Heart right ventricle (tissue), 16 donors: ENCODE data around the gene LRRC73. TPM values are rescaled to one million over a fixed set of nuclear protein-coding genes. Genes with fewer than 3 reads are reported as not detected.
"Not testable (repeated sequence)": the region's sequence is repeated elsewhere in the genome, so short reads cannot be mapped to it uniquely, and the experiment has no call there.

Experiments used
- ATAC-seq, 8 donors: fragments of 200-7000 bp; cut with Tn5 transposase; one replicate each; pipeline ENCODE4 v1.9.1; 2020; ENCODE audit warnings: mild to moderate bottlenecking in 8 of 8, moderate library complexity in 8 of 8, moderate number of reproducible peaks in 1 of 8
- DNase-seq, 2 donors: peaks; one replicate each; pipeline ENCODE4 v3.0.0-alpha.2; 2020
- H3K27ac ChIP-seq, 10 donors: fragments of 200-600 bp; sonication (generic) in 2 of 10; one replicate each; pipeline versions ENCODE4 v1.5.0 to v1.8.0; 2020 to 2022; ENCODE audit warnings: mild to moderate bottlenecking in 3 of 10
- H3K27me3 ChIP-seq, 7 donors: fragments of 200-600 bp; one replicate each; pipeline ENCODE4 v1.8.0; 2021 to 2022; ENCODE audit warnings: mild to moderate bottlenecking in 2 of 7
- H3K36me3 ChIP-seq, 9 donors: fragments of 200-600 bp; sonication (generic) in 1 of 9; one replicate each; pipeline versions ENCODE4 v1.5.0 to v1.8.0; 2020 to 2022; ENCODE audit warnings: mild to moderate bottlenecking in 2 of 9
- H3K4me1 ChIP-seq, 9 donors: fragments of 200-600 bp; sonication (generic) in 1 of 9; one replicate each; pipeline versions ENCODE4 v1.5.0 to v1.8.0; 2020 to 2022; ENCODE audit warnings: mild to moderate bottlenecking in 4 of 9
- H3K4me3 ChIP-seq, 10 donors: fragments of 200-600 bp; sonication (generic) in 2 of 10; one replicate each; pipeline versions ENCODE4 v1.5.0 to v1.8.0; 2020 to 2022; ENCODE audit warnings: mild to moderate bottlenecking in 7 of 10, moderate library complexity in 2 of 10
- H3K9me3 ChIP-seq, 11 donors: fragments of 200-600 bp in 10 of 11; sonication (generic) in 2 of 11; one replicate each; pipeline versions ENCODE4 v1.5.0 to v1.8.0; 2013 to 2022; ENCODE audit warnings: mild to moderate bottlenecking in 2 of 11, control low read depth in 1 of 11, moderate library complexity in 1 of 11
- CTCF ChIP-seq, 9 donors: fragments of 200-600 bp; sonication (generic) in 2 of 9; IDR thresholded peaks; one replicate each; pipeline versions ENCODE4 v1.5.0 to v1.8.0; 2021 to 2022; ENCODE audit warnings: antibody characterized with exemption in 9 of 9, mild to moderate bottlenecking in 5 of 9, moderate library complexity in 1 of 9
- WGBS, 2 donors: extraction: QIAGEN DNeasy Blood & Tissue Kit; methylation state at CpG; one replicate each; pipeline ENCODE4 v1.1.7; 2013; ENCODE audit warnings: inconsistent platforms in 1 of 2; 5-methylcytosine and 5-hydroxymethylcytosine counted together
- intact Hi-C, 10 donors: fragments of 100-400 bp; cut with DNase I; formaldehyde crosslinking; loops; one replicate each; pipeline versions ENCODE4 v1.11.1 to v1.14.2; 2022
- polyA plus RNA-seq, 2 donors: library from polyadenylated mRNA; stranded (reverse); fragments of 200-250 nt; gene quantifications; one replicate each; pipeline ENCODE4 v1.2.3, GENCODE V29; 2013
- total RNA-seq, 10 donors: library from RNA; stranded (reverse); fragmentation: NEBNext Ultra II Directional in 3 of 10; extraction: Animal tissue kit (Norgen Biotek cat#: 25700) in 3 of 10; gene quantifications; one replicate each; pipeline versions ENCODE4 v1.2.1 to v1.2.4, GENCODE V29; 2021 to 2023
- donor health status: Arrhythmogenic right ventricular cardiomyopathy.
- donor health status: ischemic (EF 13 %, LVEDD 7.1; RV severe dilation, severe dysfunction).
- donor health status: healthy with polysubstance abuse.
- donor health status: DM: no; HTN: yes; CAD: no.
- donor health status: DM: no; HTN: no; CAD: no.
- donor health status: ischemic (EF 25% LVEDD 6.9; RV normal size, moderate dysfunction).
- donor health status: ischemic (EF 25% LVEDD 5.7; RV mildly dilated, moderate dysfunction).
- donor health status: healthy.
- donor health status: DM: yes; HTN: yes; CAD: no.
- donor health status: Ischemic cardiomyopathy.
- donor health status: ischemic (EF 35%, LVEDD 5.7; RV mildly dilated, moderate dysfunction).
- donor health status: nonischemic (EF 11% LVEDD 7.7; RV severe dilation, severe dysfunction).
- donor health status: DM: yes; HTN: yes; CAD: no.
- donor health status: PGD.
- donor health status: ischemic (EF 29% LVEDD 5.4; RV normal size, mild dysfunction).
- donor health status: nonischemic (EF 23%, LVEDD 6.1; RV moderate dilation, normal function).

Gene LRRC73
- total and polyA plus RNA-seq, 12 donors: 0.44 to 3.8 (median 1.9) TPM

- TF ChIP-seq CTCF (IDR thresholded peaks at IDR 0.05): no peak
- 36 to 51% methylated on average over 4 of the region's 4 CpGs for WGBS, 2 donors
- H3K4me3 ChIP-seq: no peak overlapping the region
- ATAC-seq (peak in 5 of 8 donors; percentile 18 to 58 (median 26)), DNase-seq (no peak)
- no peaks in the 10 kb centered on the region for H3K9me3 ChIP-seq
- H3K4me1 ChIP-seq: peaks cover 0 to 37% (median 5%) of the 10 kb centered on the region in 9 donors
- peaks cover 0 to 12% (median 4%) of the 10 kb centered on the region in 7 donors for H3K27me3 ChIP-seq
- H3K27ac ChIP-seq: peak overlapping the region in 7 of 10 donors; percentile 39 to 90 (median 75)
- no peaks in the 10 kb centered on the region for H3K36me3 ChIP-seq
- intact Hi-C loops: loop anchor here in 1 of 10 donors (5.0 kb wide), 1 partner anchor 39 kb away; no protein-coding TSS in a partner anchor
These were observed 41.9 kb downstream of the LRRC73 start for GRCh38 chr6:43468240-43468639.

GRCh38 chr6:43467752-43468151 is 42.4 kb downstream of the LRRC73 start:
- Histone ChIP-seq H3K9me3 (no peaks in the 10 kb centered on the region), H3K36me3 (no peaks in the 10 kb centered on the region), H3K27ac (peak overlapping the region in 6 of 10 donors; percentile 71 to 90 (median 80)), H3K4me3 (no peak overlapping the region), H3K27me3 (peaks cover 0 to 17% (median 5%) of the 10 kb centered on the region in 7 donors), H3K4me1 (peaks cover 0 to 37% (median 5%) of the 10 kb centered on the region in 9 donors)
- ATAC-seq (peak; percentile 35 to 74 (median 64)), DNase-seq (no peak)
- intact Hi-C loops: loop anchor here in 1 of 10 donors (5.0 kb wide), 1 partner anchor 40 kb away; no protein-coding TSS in a partner anchor
- WGBS, 2 donors: 31 to 47% methylated on average over 4 of the region's 4 CpGs
- no peak for TF ChIP-seq CTCF (IDR thresholded peaks at IDR 0.05)

- intact Hi-C loops: loop anchor here in 1 of 10 donors (5.0 kb wide), 1 partner anchor 40 kb away; no protein-coding TSS in a partner anchor
These were observed 42.9 kb downstream of the LRRC73 start for GRCh38 chr6:43467265-43467664.

GRCh38 chr6:43465948-43466347 is 44.2 kb downstream of the LRRC73 start:
- no peak for ATAC-seq
- intact Hi-C loops: loop anchor here in 1 of 10 donors (5.0 kb wide), 1 partner anchor 41 kb away; no protein-coding TSS in a partner anchor
- Histone ChIP-seq H3K4me3 (no peak overlapping the region), H3K27ac (no peak overlapping the region), H3K27me3 (peaks cover 0 to 32% (median 7%) of the 10 kb centered on the region in 7 donors), H3K9me3 (no peaks in the 10 kb centered on the region), H3K4me1 (peaks cover 0 to 37% (median 5%) of the 10 kb centered on the region in 9 donors), H3K36me3 (no peaks in the 10 kb centered on the region)
- DNase-seq: no peak
- no peak for TF ChIP-seq CTCF (IDR thresholded peaks at IDR 0.05)
- 80 to 87% methylated on average over 2 of the region's 2 CpGs for WGBS, 2 donors

More at GRCh38 chr6:43467265-43467664, 42.9 kb downstream of the LRRC73 start:
- peaks cover 0 to 19% (median 5%) of the 10 kb centered on the region in 7 donors for H3K27me3 ChIP-seq
- peaks cover 0 to 37% (median 5%) of the 10 kb centered on the region in 9 donors for H3K4me1 ChIP-seq
- not testable (repeated sequence) for H3K9me3 ChIP-seq, DNase-seq, H3K36me3 ChIP-seq, ATAC-seq, H3K4me3 ChIP-seq
- H3K27ac ChIP-seq: peak overlapping the region in 4 of 10 donors; percentile 73 to 90 (median 80)
- WGBS, 2 donors: 62 to 75% methylated on average over 5 of the region's 5 CpGs

GRCh38 chr6:43464337-43464736 is 45.8 kb downstream of the LRRC73 start:
- Histone ChIP-seq H3K4me1 (peaks cover 0 to 27% (median 5%) of the 10 kb centered on the region in 9 donors), H3K27ac (no peak overlapping the region), H3K36me3 (no peaks in the 10 kb centered on the region), H3K9me3 (no peaks in the 10 kb centered on the region), H3K4me3 (no peak overlapping the region), H3K27me3 (peaks cover 0 to 43% (median 7%) of the 10 kb centered on the region in 7 donors)
- no peak for TF ChIP-seq CTCF (IDR thresholded peaks at IDR 0.05)
- 84 to 91% methylated on average over 8 of the region's 8 CpGs for WGBS, 2 donors
- intact Hi-C loops: no loop called here
- ATAC-seq: no peak
- DNase-seq: no peak
